Measurements from ENCODE around the gene LRP1.

- no peak for TF ChIP-seq ZFX (IDR thresholded peaks at IDR 0.05; ENCODE audit: borderline replicate concordance)
- TF ChIP-seq CTCF (IDR thresholded peaks at IDR 0.05) = no peak
Observed at GRCh38 chr12:57142727-57143126, 14.4 kb downstream of the LRP1 start.

All from 22Rv1 (cell line).